Psoas muscle (tissue), 8 donors: ENCODE measurements around the gene SUPT6H. TPM values are rescaled to one million over a fixed set of nuclear protein-coding genes. Genes with fewer than 3 reads are reported as not detected.

ENCODE experiments used
- ATAC-seq, 4 donors: fragments of 200-7000 bp; cut with Tn5 transposase; one replicate each; pipeline ENCODE4 v1.9.1; 2020; ENCODE audit warnings: moderate library complexity in 3 of 4, mild to moderate bottlenecking in 2 of 4
- DNase-seq, 2 donors: peaks; one replicate each; pipeline ENCODE4 v3.0.0-alpha.2; 2020
- H3K27ac ChIP-seq: fragments of 200-600 bp; one replicate; pipeline ENCODE4 v1.8.0; 2022
- H3K27me3 ChIP-seq, 3 donors: fragments of 200-600 bp in 1 of 3; one replicate each; pipeline versions ENCODE4 v1.6.1 to v1.8.0; 2013 to 2022; ENCODE audit warnings: low read length in 2 of 3, mild to moderate bottlenecking in 2 of 3, moderate library complexity in 1 of 3; ENCODE audit not compliant: insufficient read depth in 3 of 3
- H3K36me3 ChIP-seq, 2 donors: fragments of 200-600 bp in 1 of 2; one replicate each; pipeline versions ENCODE4 v1.6.1 to v1.8.0; 2013 to 2022; ENCODE audit warnings: low read depth in 1 of 2, mild to moderate bottlenecking in 1 of 2, moderate library complexity in 1 of 2; ENCODE audit not compliant: insufficient read depth in 1 of 2
- H3K4me1 ChIP-seq: fragments of 200-600 bp; one replicate; pipeline ENCODE4 v1.8.0; 2022
- H3K4me3 ChIP-seq: fragments of 200-600 bp; one replicate; pipeline ENCODE4 v1.8.0; 2022; ENCODE audit warnings: mild to moderate bottlenecking
- H3K9me3 ChIP-seq: fragments of 200-600 bp; one replicate; pipeline ENCODE4 v1.8.0; 2022
- WGBS, 3 donors: extraction: QIAGEN DNeasy Blood & Tissue Kit; methylation state at CpG; one replicate each; pipeline versions ENCODE4 v1.1.6 to v1.1.7; 2013; 5-methylcytosine and 5-hydroxymethylcytosine counted together
- intact Hi-C, 2 donors: fragments of 100-400 bp; cut with DNase I; formaldehyde crosslinking; loops; one replicate each; pipeline versions ENCODE4 v1.11.0 to v1.14.2; 2022
- polyA plus RNA-seq, 3 donors: library from polyadenylated mRNA; stranded (reverse); fragments of 200-250 nt; gene quantifications; one replicate each; pipeline ENCODE4 v1.2.3, GENCODE V29; 2013
- total RNA-seq, 4 donors: library from RNA; stranded (reverse); fragmentation: NEBNext Ultra II Directional in 2 of 4; extraction: Animal tissue kit (Norgen Biotek cat#: 25700) in 2 of 4; gene quantifications; one replicate each; pipeline versions ENCODE4 v1.2.1 to v1.2.4, GENCODE V29; 2021 to 2023
- TF ChIP-seq, protein P1 (sequence below): fragments of 200-600 bp; IDR thresholded peaks from one replicate; pipeline ENCODE4 v1.8.0; 2022; ENCODE audit warnings: antibody characterized with exemption
- donor health status: healthy with polysubstance abuse.
- donor health status: DM: no; HTN: no; CAD: no; lungs with moderate emphysema.
- donor health status: Bipolar disorder and iron deficiency.
- donor health status: healthy.
- donor health status: DM: yes; HTN: yes; CAD: no.
- donor health status: DM: no; HTN: no; CAD: no.
- donor health status: DM: no; HTN: no; CAD: no.
- donor health status: DM: yes; HTN: yes; CAD: no.

SUPT6H gene
- total and polyA plus RNA-seq, 7 donors, result 28.6 to 77.4 (median 67.0) TPM

DNA sequence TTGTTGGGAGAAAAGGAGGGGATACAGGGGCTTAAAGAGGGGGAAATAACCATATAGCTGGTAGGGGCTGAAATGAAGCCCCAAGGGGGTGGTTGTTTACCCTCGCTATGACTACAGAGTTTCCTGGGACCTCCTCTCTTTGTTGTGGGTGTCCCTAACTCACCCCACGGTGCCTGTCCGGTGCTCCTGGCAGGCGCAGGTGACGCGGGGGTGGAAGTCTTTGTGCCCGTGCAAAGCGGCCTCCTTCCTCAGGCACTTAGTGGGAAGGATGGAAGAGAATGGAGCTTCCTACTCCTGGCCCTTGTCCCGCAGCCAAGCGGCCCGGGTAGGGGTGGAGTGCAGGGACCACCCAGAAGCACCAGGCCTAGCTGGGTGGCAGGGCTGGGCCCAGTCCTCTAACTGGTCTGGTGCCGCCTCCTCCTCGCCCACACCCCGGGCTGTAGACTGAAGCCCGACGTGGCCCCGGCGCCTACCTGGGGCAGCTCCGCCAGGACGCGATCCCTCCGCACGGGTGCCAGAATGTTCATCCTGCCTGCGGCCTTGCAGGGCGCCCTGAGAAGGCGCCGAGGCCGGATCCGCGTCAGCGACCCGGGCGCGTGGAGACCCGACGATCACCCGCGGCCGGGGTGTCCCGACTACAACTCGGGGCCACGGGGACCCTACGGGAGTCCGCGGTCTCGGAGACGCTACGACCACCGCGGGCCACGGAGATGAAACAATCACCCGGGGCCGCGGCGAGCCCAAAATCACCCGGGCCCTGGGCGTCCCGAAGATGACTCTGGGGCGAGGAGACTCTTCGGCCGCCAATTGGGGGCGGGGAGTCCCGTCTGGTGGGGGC, 55.0 kb downstream of the SUPT6H start:
- Histone ChIP-seq H3K9me3 (no peaks in the 10 kb centered on the region), H3K27ac (peak overlapping the region; percentile 92), H3K36me3 (peaks cover 0 to 24% of the 10 kb centered on the region in 2 donors), H3K27me3 (peaks cover 0 to 16% (median 0%) of the 10 kb centered on the region in 3 donors), H3K4me1 (peaks cover 16% of the 10 kb centered on the region), H3K4me3 (peak overlapping the region; percentile 98)
- WGBS, 3 donors, result 9 to 14% (median 10%) methylated on average over 62 to 63 of the region's 63 CpGs
- intact Hi-C loops, result no loop called here
- DNase-seq (peak; percentile 46 to 64), ATAC-seq (no peak)
- TF ChIP-seq, protein P1, sequence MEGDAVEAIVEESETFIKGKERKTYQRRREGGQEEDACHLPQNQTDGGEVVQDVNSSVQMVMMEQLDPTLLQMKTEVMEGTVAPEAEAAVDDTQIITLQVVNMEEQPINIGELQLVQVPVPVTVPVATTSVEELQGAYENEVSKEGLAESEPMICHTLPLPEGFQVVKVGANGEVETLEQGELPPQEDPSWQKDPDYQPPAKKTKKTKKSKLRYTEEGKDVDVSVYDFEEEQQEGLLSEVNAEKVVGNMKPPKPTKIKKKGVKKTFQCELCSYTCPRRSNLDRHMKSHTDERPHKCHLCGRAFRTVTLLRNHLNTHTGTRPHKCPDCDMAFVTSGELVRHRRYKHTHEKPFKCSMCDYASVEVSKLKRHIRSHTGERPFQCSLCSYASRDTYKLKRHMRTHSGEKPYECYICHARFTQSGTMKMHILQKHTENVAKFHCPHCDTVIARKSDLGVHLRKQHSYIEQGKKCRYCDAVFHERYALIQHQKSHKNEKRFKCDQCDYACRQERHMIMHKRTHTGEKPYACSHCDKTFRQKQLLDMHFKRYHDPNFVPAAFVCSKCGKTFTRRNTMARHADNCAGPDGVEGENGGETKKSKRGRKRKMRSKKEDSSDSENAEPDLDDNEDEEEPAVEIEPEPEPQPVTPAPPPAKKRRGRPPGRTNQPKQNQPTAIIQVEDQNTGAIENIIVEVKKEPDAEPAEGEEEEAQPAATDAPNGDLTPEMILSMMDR, result no peak

GRCh38 chr17:28717578-28718332, 55.8 kb downstream of the SUPT6H start, which contains the start of gene RAB34:
TSS of gene RAB34 (minus strand) at chr17:28717868. CDS start at chr17:28717266, 602 bp downstream.
- Histone ChIP-seq H3K36me3 (peaks cover 0 to 32% of the 10 kb centered on the region in 2 donors), H3K27me3 (peaks cover 0 to 16% (median 0%) of the 10 kb centered on the region in 3 donors), H3K27ac (peak within 1 kb of the TSS; percentile 92), H3K4me1 (peaks cover 24% of the 10 kb centered on the region), H3K4me3 (peak within 1 kb of the TSS; percentile 98), H3K9me3 (no peaks in the 10 kb centered on the region)
- intact Hi-C loops, result no loop called here
- ATAC-seq (peak; percentile 4 to 15 (median 12)), DNase-seq (peak; percentile 80)
- TF ChIP-seq, protein P1, result peak; percentile 21
- 8 to 14% (median 12%) methylated on average over 44 to 60 of the region's 60 CpGs for WGBS, 3 donors

- TF ChIP-seq, protein P1, result no peak
- peaks cover 0 to 39% of the 10 kb centered on the region in 2 donors for H3K36me3 ChIP-seq
- intact Hi-C loops, result no loop called here
These were observed 56.5 kb downstream of the SUPT6H start for GRCh38 chr17:28718333-28719020.

GRCh38 chr17:28719021-28719433, 57.0 kb downstream of the SUPT6H start:
- peaks cover 0 to 16% (median 0%) of the 10 kb centered on the region in 3 donors for H3K27me3 ChIP-seq
- H3K4me3 ChIP-seq, result peak overlapping the region; percentile 98
- DNase-seq, result no peak
- H3K27ac ChIP-seq, result peak overlapping the region; percentile 92
- WGBS, 3 donors, result 30 to 32% (median 32%) methylated on average over 18 of the region's 18 CpGs
- no peak for ATAC-seq
- TF ChIP-seq, protein P1, result no peak
- intact Hi-C loops, result no loop called here
- peaks cover 26% of the 10 kb centered on the region for H3K4me1 ChIP-seq
- H3K9me3 ChIP-seq, result no peaks in the 10 kb centered on the region
- H3K36me3 ChIP-seq, result peaks cover 0 to 45% of the 10 kb centered on the region in 2 donors

More at GRCh38 chr17:28718333-28719020, 56.5 kb downstream of the SUPT6H start:
- no peaks in the 10 kb centered on the region for H3K9me3 ChIP-seq
- H3K4me3 ChIP-seq, result peak overlapping the region; percentile 98
- peaks cover 0 to 16% (median 0%) of the 10 kb centered on the region in 3 donors for H3K27me3 ChIP-seq
- peaks cover 26% of the 10 kb centered on the region for H3K4me1 ChIP-seq
- DNase-seq (no peak), ATAC-seq (no peak)
- 47 to 61% (median 48%) methylated on average over 18 of the region's 18 CpGs for WGBS, 3 donors
- H3K27ac ChIP-seq, result peak overlapping the region; percentile 92
